GM18498 (cell line): ENCODE data around the gene MYLK.
A peak's percentile ranks its signal among the peaks of the same experiment; 100 is the strongest.

Experiments used
- ATAC-seq: cut with Tn5 transposase; IDR thresholded peaks from one replicate; pipeline ENCODE4 v1.9.1; 2021; ENCODE audit warnings: mild to moderate bottlenecking, moderate library complexity; ENCODE audit not compliant: unreplicated experiment

Gene MYLK

GRCh38 chr3:123653221-123653682 lies 230.9 kb downstream of the MYLK start:
- no peak for ATAC-seq

GRCh38 chr3:123652342-123652984 lies 231.7 kb downstream of the MYLK start:
- ATAC-seq, result peak; percentile 65

GRCh38 chr3:123651449-123652341 lies 232.4 kb downstream of the MYLK start:
- ATAC-seq, result no peak

- no peak for ATAC-seq
Measured at GRCh38 chr3:123650101-123650500, 234.0 kb downstream of the MYLK start.

GRCh38 chr3:123648696-123649405 lies 235.3 kb downstream of the MYLK start:
- no peak for ATAC-seq

GRCh38 chr3:123644358-123644757 lies 239.8 kb downstream of the MYLK start:
- no peak for ATAC-seq

- no peak for ATAC-seq
Measured at GRCh38 chr3:123642957-123643330, 241.2 kb downstream of the MYLK start.

GRCh38 chr3:123642182-123642956 lies 241.8 kb downstream of the MYLK start:
- peak; percentile 84 for ATAC-seq

GRCh38 chr3:123641505-123641904 lies 242.6 kb downstream of the MYLK start:
- ATAC-seq, result no peak

GRCh38 chr3:123640740-123641462 lies 243.2 kb downstream of the MYLK start:
- no peak for ATAC-seq

- no peak for ATAC-seq
Measured at GRCh38 chr3:123640311-123640710, 243.8 kb downstream of the MYLK start.

GRCh38 chr3:123638936-123639689 lies 245.0 kb downstream of the MYLK start:
- ATAC-seq, result no peak

GRCh38 chr3:123637841-123638240 lies 246.3 kb downstream of the MYLK start:
- ATAC-seq, result no peak

- no peak for ATAC-seq
Measured at GRCh38 chr3:123637131-123637530, 247.0 kb downstream of the MYLK start.

- ATAC-seq, result no peak
Measured at GRCh38 chr3:123636431-123636841, 247.7 kb downstream of the MYLK start.

- no peak for ATAC-seq
Measured at GRCh38 chr3:123635717-123636116, 248.4 kb downstream of the MYLK start.

GRCh38 chr3:123635217-123635616 lies 248.9 kb downstream of the MYLK start:
- no peak for ATAC-seq

- ATAC-seq, result no peak
Measured at GRCh38 chr3:123634149-123635051, 249.7 kb downstream of the MYLK start.
